Endothelial cell of umbilical vein (primary cell): ENCODE results near the gene SGK1. TPM values are rescaled to one million over a fixed set of nuclear protein-coding genes. Genes with fewer than 3 reads are reported as not detected.

Source experiments
- BruUV-seq: library from RNA; stranded (reverse); fragments of 400-500 nt; replicated peaks from 2 replicates; lab custom pipeline; 2021; lab: Mats Ljungman, UMichigan
- CTCF ChIA-PET: fragments of 300-600, 350-600 bp; sonication (Branson Sonifier 250); formaldehyde crosslinking; loops from one replicate; lab custom pipeline; 2021; ENCODE audit warnings: antibody characterized with exemption, inconsistent platforms; lab: Charles Lee
- POLR2A ChIA-PET: fragments of 300-600, 350-600 bp; sonication (Branson Sonifier 250); formaldehyde crosslinking; loops from one replicate; lab custom pipeline; 2021; ENCODE audit warnings: antibody characterized with exemption, inconsistent platforms; lab: Charles Lee
- DNase-seq: peaks from one replicate; pipeline ENCODE4 v3.0.0-alpha.2; 2011; ENCODE audit warnings: low read depth, low spot score
- FAIRE-seq: peaks from 2 replicates; lab custom pipeline; 2011; peaks lifted over from hg19 to GRCh38; lab: Jason Lieb, UNC
- H2AFZ ChIP-seq: 2 replicates; pipeline ENCODE4 v1.6.0; 2012; ENCODE audit warnings: low read depth, low read length, control low read depth, inconsistent platforms
- H3K27ac ChIP-seq: 2 replicates; pipeline ENCODE4 v1.5.1; 2011; ENCODE audit warnings: low read depth, mild to moderate bottlenecking, control low read depth, low read length, moderate library complexity; ENCODE audit not compliant: insufficient read depth
- H3K27me3 ChIP-seq, 2 experiments: 2 replicates each; pipeline versions ENCODE4 v1.6.0 to v1.6.1; 2011; ENCODE audit warnings: low read length in 2 of 2, mixed read lengths in 1 of 2; ENCODE audit not compliant: control insufficient read depth in 2 of 2, insufficient read depth in 2 of 2
- H3K36me3 ChIP-seq, 2 experiments: 2 replicates in 1 of 2; 3 replicates in 1 of 2; pipeline ENCODE4 v1.5.1; 2011; ENCODE audit warnings: low read length in 2 of 2, mild to moderate bottlenecking in 1 of 2, moderate library complexity in 1 of 2; ENCODE audit not compliant: control insufficient read depth in 2 of 2, insufficient read depth in 2 of 2; ENCODE audit errors: extremely low read depth in 1 of 2
- H3K4me1 ChIP-seq: 3 replicates; pipeline ENCODE4 v1.5.1; 2011; ENCODE audit warnings: mild to moderate bottlenecking, low read length; ENCODE audit not compliant: control insufficient read depth, insufficient read depth; ENCODE audit errors: extremely low read depth
- H3K4me2 ChIP-seq: 2 replicates; pipeline ENCODE4 v1.6.1; 2011; ENCODE audit warnings: low read length, control low read depth, mixed read lengths; ENCODE audit not compliant: insufficient read depth
- H3K4me3 ChIP-seq, 3 experiments: fragments of 200-600 bp in 1 of 3; sonication (generic), shearing (Covaris generic) in 1 of 3; replicated peaks in 1 of 3; 2 replicates each; pipeline ENCODE4 v1.5.1; 2011 to 2016; ENCODE audit warnings: control low read depth in 3 of 3, low read length in 3 of 3, mild to moderate bottlenecking in 2 of 3, inconsistent platforms in 1 of 3, low read depth in 1 of 3, moderate library complexity in 1 of 3; ENCODE audit not compliant: insufficient read depth in 1 of 3
- H3K79me2 ChIP-seq: 2 replicates; pipeline ENCODE4 v1.6.0; 2012; ENCODE audit warnings: low read length, inconsistent platforms; ENCODE audit not compliant: control insufficient read depth, insufficient read depth
- H3K9ac ChIP-seq: replicated peaks from 2 replicates; pipeline ENCODE3; 2011; ENCODE audit warnings: low read length, control low read depth; ENCODE audit not compliant: insufficient read depth; ENCODE audit errors: extremely low read depth
- H3K9me1 ChIP-seq: replicated peaks from 3 replicates; pipeline ENCODE4 v1.6.0; 2011; ENCODE audit warnings: mild to moderate bottlenecking, low read length; ENCODE audit not compliant: control insufficient read depth, insufficient read depth; ENCODE audit errors: extremely low read depth
- H3K9me3 ChIP-seq: replicated peaks from 2 replicates; pipeline ENCODE4 v1.5.1; 2012; ENCODE audit warnings: low read length, inconsistent platforms; ENCODE audit not compliant: control insufficient read depth, insufficient read depth
- H4K20me1 ChIP-seq: replicated peaks from 2 replicates; pipeline ENCODE3; 2011; ENCODE audit warnings: mild to moderate bottlenecking, low read length; ENCODE audit not compliant: control insufficient read depth, insufficient read depth; ENCODE audit errors: extremely low read depth
- EZH2 ChIP-seq: IDR thresholded peaks from 2 replicates; pipeline ENCODE4 v1.6.1; 2012; ENCODE audit warnings: borderline replicate concordance, low read depth, mild to moderate bottlenecking, moderate library complexity, low read length, inconsistent platforms; ENCODE audit not compliant: severe bottlenecking
- FOS ChIP-seq: IDR thresholded peaks from 2 replicates; pipeline ENCODE4 v1.6.1; 2011; ENCODE audit warnings: mild to moderate bottlenecking, low read length, moderate library complexity, borderline replicate concordance; ENCODE audit not compliant: insufficient read depth
- GATA2 ChIP-seq: IDR thresholded peaks from 2 replicates; pipeline ENCODE4 v1.7.0; 2011; ENCODE audit warnings: low read depth, mild to moderate bottlenecking, moderate library complexity, mixed read lengths, low read length; ENCODE audit not compliant: insufficient read length, insufficient read depth
- JUN ChIP-seq: IDR thresholded peaks from 2 replicates; pipeline ENCODE4 v1.6.1; 2011; ENCODE audit warnings: borderline replicate concordance, low read depth; ENCODE audit not compliant: insufficient read length, insufficient read depth
- MAX ChIP-seq: IDR thresholded peaks from 2 replicates; pipeline ENCODE4 v1.6.1; 2011; ENCODE audit not compliant: insufficient read depth, insufficient read length
- MYC ChIP-seq: IDR thresholded peaks from one replicate; pipeline ENCODE4 v1.6.1; 2011; ENCODE audit warnings: mild to moderate bottlenecking, low read depth, low read length
- POLR2AphosphoS5 ChIP-seq: IDR thresholded peaks from 2 replicates; pipeline ENCODE4 v1.6.1; 2012; ENCODE audit warnings: low read depth, mild to moderate bottlenecking, control low read depth, low read length, moderate library complexity; ENCODE audit not compliant: insufficient read depth
- dilution Hi-C: fragments of 300-500 bp; cut with MboI; formaldehyde crosslinking; loops from one replicate; pipeline ENCODE4 v1.15.0; 2019; ENCODE audit warnings: low sequenced_read_pairs; ENCODE audit not compliant: extremely low pct_ligation_motif_present
- intact Hi-C: fragments of 100-400 bp; cut with micrococcal nuclease; formaldehyde crosslinking; loops from one replicate; pipeline ENCODE4 v1.10.0; 2022
- polyA plus RNA-seq, 4 experiments: library from polyadenylated mRNA; depleted of rRNA in 3 of 4; stranded (reverse) in 3 of 4; unstranded in 1 of 4; fragments of >200 nt; gene quantifications; 2 replicates each; pipeline versions ENCODE4 v1.2.1 to v1.2.3, GENCODE V29; 2011 to 2012; ENCODE audit warnings: missing spikeins in 1 of 4
- total RNA-seq: library from RNA; stranded (reverse); gene quantifications from 2 replicates; pipeline ENCODE4 v1.2.3, GENCODE V29; 2021
- TF ChIP-seq, protein P1 (sequence below), 2 donors: IDR thresholded peaks; 1 replicate in 1 of 2; 2 replicates in 1 of 2; pipeline ENCODE4 v1.5.1; 2011; ENCODE audit warnings: low read length in 2 of 2, mild to moderate bottlenecking in 2 of 2, moderate library complexity in 2 of 2, control low read depth in 1 of 2, inconsistent platforms in 1 of 2, low read depth in 1 of 2; ENCODE audit not compliant: insufficient read depth in 1 of 2; ENCODE audit errors: extremely low read depth in 1 of 2

The SGK1 gene
- total and polyA plus RNA-seq, 2 donors (not counting 3 experiments of a cell fraction or from before 2014, with no cell fraction given) = 121 to 128 TPM

- CTCF ChIA-PET = interaction anchor here (1.2 to 5.4 kb wide), 5 partner anchors 112 to 765 kb away, joined by 3 to 46 read pairs (median 8); no protein-coding TSS in a partner anchor
- H3K79me2 ChIP-seq = peaks cover 44% of the 10 kb centered on the region
- TF ChIP-seq MAX (peak; percentile 55), GATA2 (peak; percentile 73), POLR2AphosphoS5 (peak; percentile 44), JUN (peak; percentile 52), FOS (peak; percentile 82), EZH2 (no peak), MYC (no peak)
- TF ChIP-seq, protein P1, sequence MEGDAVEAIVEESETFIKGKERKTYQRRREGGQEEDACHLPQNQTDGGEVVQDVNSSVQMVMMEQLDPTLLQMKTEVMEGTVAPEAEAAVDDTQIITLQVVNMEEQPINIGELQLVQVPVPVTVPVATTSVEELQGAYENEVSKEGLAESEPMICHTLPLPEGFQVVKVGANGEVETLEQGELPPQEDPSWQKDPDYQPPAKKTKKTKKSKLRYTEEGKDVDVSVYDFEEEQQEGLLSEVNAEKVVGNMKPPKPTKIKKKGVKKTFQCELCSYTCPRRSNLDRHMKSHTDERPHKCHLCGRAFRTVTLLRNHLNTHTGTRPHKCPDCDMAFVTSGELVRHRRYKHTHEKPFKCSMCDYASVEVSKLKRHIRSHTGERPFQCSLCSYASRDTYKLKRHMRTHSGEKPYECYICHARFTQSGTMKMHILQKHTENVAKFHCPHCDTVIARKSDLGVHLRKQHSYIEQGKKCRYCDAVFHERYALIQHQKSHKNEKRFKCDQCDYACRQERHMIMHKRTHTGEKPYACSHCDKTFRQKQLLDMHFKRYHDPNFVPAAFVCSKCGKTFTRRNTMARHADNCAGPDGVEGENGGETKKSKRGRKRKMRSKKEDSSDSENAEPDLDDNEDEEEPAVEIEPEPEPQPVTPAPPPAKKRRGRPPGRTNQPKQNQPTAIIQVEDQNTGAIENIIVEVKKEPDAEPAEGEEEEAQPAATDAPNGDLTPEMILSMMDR (IDR thresholded peaks at IDR 0.05; ENCODE audit: extremely low read depth in 1 of 2, insufficient read depth in 1 of 2, low read depth in 1 of 2, low read length in 2 of 2) = no peak
- dilution Hi-C loops (no loop called here), intact Hi-C loops (loop anchor here (1.0 to 5.0 kb wide), 4 partner anchors 197 to 261 kb away; partner anchors contain the start of gene TBPL1)
- H3K27ac ChIP-seq = peak overlapping the region; percentile 98
- H3K4me1 ChIP-seq = peaks cover 50% of the 10 kb centered on the region
- peaks cover 14 to 32% of the 10 kb centered on the region in 2 experiments for H3K36me3 ChIP-seq
- H3K9me1 ChIP-seq = no peaks in the 10 kb centered on the region
- H3K27me3 ChIP-seq = no peaks in the 10 kb centered on the region
- no peak overlapping the region for H2AFZ ChIP-seq
- peak overlapping the region; percentile 58 to 85 (median 72) for H3K4me3 ChIP-seq
- POLR2A ChIA-PET = interaction anchor here (0.6 to 1.6 kb wide), 5 partner anchors 54 to 464 kb away, joined by 3 to 4 read pairs (median 3); no protein-coding TSS in a partner anchor
- peak; percentile 88 for FAIRE-seq
- H4K20me1 ChIP-seq = peaks cover 9% of the 10 kb centered on the region
- DNase-seq = peak; percentile 90
- H3K9me3 ChIP-seq = no peaks in the 10 kb centered on the region
- H3K4me2 ChIP-seq = peak overlapping the region; percentile 87
- H3K9ac ChIP-seq = peak overlapping the region; percentile 99
- no TSS peak for BruUV-seq
Observed at GRCh38 chr6:134175532-134176263, 142.2 kb downstream of the SGK1 start.
